ENCODE measurements around the gene RFX3.

DNA sequence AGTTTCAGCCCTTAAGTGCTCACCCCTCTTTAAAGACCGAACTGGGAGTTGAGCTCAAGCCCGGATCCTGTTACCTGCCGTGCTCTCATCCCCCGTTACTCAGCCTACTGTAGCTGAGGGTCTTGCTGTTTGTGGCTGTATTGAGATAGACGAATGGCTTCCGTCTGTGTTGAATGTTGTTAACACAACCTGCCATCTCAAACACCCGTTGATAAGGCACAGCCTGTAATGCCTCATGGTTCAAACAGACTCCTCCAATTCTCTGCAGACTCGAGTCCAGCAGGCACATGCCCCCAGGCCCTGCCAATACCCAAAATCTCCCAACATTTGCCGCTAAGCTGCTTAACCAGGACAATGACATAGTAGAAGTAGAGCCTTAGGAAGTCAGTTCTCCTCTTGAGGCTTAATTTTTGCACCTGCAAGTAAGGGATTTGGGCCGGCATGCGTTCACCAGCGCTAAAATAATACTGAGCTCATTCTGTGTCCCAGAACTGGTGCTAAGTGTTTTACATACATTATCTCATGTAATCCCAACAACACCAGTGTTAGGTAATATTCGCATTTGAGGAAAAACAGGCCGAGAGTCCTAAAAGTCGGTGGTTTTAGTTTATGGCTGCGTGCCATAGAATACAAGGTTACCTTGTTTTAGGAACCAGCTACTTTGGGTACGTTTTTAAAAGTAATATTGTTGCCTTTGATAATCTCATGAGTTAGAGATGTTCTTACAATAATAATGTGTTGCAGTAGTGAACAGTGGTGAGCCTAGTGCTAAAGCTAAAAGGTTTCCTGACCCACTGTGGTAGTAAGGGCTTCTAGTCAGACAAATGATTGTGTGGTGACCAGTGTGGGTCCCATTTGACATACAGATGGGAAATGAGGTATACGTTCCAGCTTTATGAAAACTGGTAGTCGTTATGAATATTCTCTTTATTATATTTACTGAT lies 1.5 kb upstream of the RFX3 start:
- TF ChIP-seq FOXA2 (IDR thresholded peaks at IDR 0.05): no peak
- TF ChIP-seq, protein P1, sequence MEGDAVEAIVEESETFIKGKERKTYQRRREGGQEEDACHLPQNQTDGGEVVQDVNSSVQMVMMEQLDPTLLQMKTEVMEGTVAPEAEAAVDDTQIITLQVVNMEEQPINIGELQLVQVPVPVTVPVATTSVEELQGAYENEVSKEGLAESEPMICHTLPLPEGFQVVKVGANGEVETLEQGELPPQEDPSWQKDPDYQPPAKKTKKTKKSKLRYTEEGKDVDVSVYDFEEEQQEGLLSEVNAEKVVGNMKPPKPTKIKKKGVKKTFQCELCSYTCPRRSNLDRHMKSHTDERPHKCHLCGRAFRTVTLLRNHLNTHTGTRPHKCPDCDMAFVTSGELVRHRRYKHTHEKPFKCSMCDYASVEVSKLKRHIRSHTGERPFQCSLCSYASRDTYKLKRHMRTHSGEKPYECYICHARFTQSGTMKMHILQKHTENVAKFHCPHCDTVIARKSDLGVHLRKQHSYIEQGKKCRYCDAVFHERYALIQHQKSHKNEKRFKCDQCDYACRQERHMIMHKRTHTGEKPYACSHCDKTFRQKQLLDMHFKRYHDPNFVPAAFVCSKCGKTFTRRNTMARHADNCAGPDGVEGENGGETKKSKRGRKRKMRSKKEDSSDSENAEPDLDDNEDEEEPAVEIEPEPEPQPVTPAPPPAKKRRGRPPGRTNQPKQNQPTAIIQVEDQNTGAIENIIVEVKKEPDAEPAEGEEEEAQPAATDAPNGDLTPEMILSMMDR (IDR thresholded peaks at IDR 0.05; ENCODE audit: low read depth, low read length, missing input control): no peak
- no peak for TF ChIP-seq MAX (IDR thresholded peaks at IDR 0.05)
- TF ChIP-seq TAF1 (conservative IDR thresholded peaks at IDR 0.05): no peak
- TF ChIP-seq REST (IDR thresholded peaks at IDR 0.05): no peak

Measured in liver (tissue), 3 donors.